ENCODE results near the gene CECR2. TPM values are rescaled to one million over a fixed set of nuclear protein-coding genes. Genes with fewer than 3 reads are reported as not detected.

CECR2 gene
- total RNA-seq, 1 experiment from 2014 or later: not detected

DNA sequence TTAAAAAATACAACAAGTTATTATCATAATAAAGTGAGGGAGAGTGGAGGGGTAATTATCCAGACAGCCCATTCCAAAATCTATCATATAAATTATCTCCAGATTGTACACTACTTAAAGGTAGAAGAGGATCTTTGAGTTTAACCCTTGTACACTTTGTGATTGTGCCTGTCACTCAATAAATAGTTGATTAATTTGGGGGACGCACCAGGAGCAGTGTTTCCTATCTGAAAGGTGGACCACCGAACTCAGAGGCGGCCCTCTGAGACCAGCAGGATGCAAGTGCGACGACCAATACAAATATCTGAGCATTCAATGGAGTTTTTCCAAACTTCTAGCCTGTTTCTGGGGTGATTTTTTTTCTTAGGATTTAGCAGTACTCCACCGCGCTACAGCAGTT, 1.1 kb upstream of the CECR2 start:
- no peak for DNase-seq (ENCODE audit: low spot score)

DNA sequence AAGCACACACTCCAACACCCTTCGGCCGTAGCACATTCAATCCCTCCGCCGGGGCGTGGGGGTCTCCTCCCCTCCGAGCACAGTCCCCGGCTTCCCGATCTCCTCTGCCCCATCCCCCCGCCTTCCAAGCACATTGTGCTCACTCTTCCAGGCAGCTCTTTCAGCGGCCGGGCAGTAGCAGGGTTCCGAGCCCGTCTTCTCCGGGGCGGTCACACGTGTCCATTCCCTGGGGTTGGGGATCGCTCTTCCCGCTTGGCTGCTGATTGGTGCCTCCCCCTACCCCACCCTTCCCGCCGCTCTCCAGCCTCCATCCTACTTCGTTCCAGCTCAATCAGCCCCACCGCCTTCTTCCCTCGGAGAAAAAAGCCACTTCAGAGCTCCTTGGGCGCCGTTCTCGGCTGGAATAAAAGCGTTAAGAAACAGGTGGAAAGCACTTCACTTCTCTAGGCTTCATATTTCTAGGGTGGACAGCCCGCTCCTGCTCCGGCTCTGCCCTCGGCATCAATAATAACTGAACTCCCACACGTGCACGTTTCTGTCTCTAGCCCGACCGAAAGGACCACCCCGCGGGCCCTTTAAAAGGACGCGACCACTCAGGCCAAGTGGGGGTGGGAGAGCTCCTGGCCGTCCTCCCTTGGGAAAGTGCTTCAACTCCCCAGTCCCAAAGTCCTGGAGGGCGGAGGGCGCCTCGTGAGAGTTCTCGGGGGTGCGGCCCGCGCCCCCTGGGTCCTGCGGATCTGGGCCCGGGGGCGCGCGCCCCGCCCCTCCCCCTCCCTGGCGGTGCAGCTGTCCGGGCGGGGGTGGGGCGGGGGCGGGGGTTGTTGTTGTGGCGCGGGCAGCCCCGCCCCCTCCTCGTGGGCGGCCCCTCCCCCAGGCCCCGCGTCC, 464 bp upstream of the CECR2 start:
- no peak for DNase-seq (ENCODE audit: low spot score)

DNA sequence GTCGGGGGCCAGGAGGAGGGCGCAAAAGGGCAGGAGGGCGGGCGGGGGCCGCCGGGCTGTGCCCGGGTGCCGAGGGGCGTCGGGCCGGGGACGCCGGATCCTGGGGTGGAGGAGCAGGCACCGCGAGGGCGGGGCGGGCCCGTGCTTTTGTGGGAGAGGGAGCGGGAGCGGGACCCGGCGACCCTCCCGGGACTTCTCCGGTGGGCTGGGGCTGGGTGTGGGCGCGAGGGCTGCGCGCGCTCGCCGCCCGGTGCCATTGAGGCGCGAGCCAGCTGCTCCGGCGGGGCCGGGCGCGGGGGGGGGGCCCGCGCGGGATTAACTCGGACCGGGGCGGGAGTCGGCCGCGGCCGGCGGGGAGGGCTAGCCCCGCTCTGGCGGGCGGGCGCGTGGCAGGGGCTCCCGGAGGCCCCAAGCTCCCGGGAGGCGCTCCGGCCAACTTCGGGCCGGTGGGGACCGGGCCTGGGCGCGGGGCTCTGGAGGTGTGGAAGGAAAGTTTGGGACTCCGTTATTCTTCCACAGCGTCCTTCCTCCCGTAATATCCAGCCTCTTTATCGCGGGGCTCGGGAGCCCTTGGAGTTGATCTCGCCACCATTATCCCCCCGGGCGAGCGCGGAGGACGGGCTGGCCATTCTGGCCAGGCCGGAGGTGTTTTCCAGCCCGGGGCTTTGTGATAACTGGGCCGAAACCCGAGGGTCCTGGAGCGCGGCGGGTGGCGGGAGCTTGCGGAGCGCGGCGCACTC, 936 bp downstream of the CECR2 start:
- DNase-seq (ENCODE audit: low spot score): no peak

DNA sequence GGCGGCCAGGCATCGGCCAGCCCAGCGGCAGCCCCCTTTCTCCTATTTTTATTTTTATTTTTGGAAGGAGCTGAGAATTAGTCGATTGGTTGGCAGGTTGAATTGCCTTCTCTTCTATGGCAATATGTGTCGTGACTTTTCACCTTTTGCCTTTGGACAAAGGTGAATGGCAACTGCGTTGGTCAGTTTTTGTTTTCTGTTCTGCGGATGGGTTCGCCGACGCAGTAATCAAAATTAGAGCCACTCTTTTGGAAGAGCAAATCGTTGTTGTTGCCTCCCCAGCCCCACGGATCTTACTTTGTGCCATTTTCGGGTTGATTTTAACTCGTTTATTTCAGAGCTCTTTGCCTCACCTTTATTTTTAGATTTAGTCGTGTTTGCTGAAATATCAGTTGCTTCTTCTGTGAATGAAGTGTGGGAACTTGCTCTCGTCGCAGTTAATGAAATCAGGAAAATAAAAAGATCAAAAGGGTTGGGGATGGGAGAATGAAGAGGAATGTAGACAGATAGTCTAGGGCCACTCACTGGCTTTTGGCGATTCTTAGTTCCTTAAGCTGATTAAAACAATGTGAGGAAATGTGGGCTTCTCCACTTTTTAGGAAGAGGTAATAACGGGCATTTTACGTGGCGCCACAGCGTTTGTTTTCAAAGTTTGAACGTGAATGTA, 1.6 kb downstream of the CECR2 start:
- no peak for DNase-seq (ENCODE audit: low spot score)

DNA sequence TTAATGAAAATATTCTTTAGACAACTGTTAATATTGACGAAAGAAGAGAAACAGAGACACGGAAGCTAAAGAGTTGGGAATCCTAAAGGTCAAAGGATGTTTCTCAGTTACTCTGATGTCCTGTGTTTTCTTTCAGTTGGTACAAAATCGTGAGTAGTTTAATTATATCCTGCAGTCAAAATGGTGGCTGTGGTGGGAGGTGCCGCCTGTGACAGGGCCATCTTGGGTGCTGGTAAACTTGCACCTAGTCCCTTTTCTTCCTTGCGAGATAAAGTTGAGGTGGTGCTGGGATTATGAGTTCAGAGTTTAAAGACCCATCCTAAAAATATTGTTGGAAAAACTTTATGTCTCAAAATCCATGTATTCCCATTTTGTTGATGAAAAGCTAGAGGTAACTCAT, 2.2 kb downstream of the CECR2 start:
- no peak for DNase-seq (ENCODE audit: low spot score)

DNA sequence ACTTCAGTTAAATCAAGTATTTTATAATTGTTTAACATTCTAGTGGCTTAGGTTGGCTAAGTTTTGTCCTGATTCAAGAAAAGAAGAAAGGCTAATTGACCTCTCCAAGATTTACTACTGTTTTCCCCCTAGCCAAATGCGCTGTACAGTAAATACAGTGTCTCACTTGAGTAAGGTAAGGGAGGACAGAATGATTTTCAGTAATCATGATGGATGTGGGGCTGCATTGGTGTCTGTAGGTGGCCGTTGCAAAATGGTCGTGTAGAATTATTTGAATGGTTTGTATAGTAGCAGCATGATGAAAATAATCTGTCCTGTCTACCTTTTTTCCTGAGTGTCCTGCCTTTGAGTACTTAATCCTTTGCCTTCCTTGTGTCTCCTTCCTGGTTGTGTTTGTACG, 4.6 kb downstream of the CECR2 start:
- DNase-seq (ENCODE audit: low spot score): no peak

DNA sequence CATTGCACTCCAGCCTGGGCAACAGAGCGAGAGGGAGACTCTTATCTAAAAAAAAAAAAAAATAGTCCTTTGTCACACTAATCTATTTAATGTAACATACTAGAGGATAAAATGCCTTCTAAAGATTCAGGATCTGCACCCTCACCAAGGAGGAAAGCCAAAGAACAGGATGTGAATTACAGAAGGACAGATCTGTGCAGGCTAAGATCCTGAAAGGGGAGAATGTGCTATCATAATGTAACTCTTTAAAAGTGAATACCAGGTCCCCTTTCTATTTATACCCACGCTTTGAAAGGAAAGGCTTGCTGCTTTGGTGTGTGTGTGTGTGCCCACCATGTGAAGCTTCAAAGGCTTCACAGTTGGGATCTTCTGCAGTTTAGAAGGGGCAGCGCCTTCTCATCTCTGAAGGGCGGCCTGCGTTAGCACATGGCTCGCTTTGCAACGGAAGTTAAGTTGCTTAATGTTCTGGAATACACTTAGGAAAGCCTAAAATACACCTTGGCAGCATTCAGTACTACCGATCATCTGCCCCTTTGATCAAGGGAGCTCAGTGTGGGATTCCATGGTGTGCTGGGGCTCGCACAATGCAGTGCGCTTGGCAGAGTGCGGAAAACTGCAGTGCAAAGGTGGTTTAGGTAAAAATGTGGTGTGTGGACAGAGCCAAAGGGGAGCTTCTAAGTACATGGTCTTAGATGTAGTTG, 6.8 kb downstream of the CECR2 start:
- no peak for DNase-seq (ENCODE audit: low spot score)

DNA sequence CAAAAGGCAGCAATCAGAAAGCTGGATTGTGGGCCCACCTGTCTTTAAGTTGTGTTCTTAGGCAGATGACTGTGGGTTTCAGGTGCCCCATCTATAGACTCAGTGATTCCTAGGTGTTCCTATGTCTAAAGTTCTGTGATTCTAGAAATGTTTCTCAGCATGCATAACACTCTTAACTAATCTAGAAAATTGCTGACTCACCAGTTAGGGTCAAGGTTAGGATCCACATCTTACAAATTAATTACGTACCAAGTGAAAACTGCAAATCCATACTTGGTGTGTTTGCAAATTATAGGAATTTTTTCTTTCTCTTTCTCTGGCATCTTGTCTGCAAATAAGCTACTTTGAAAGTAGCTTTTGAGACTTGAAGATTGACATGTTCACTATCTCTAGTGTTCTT, 7.7 kb downstream of the CECR2 start:
- no peak for DNase-seq (ENCODE audit: low spot score)

DNA sequence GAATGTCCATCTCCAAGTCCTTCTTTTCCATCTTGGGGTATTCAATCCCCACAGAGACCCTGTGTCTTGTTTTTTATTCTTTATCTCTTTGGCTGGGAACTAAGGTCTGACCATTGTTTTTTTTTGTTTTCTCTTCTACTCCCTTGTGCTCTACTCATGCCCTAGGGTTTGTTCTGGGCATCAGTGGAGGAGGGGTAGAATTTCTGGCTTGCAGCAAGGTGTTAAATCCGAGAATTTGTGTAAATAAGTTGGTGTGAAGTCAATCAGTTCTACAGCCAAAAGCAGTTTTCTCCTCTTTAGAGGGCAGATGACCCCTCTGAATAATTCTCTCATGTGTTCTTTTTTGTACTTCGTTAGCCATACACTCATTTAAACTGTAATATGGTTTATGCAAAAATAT, 10.7 kb downstream of the CECR2 start:
- DNase-seq (ENCODE audit: low spot score): no peak

DNA sequence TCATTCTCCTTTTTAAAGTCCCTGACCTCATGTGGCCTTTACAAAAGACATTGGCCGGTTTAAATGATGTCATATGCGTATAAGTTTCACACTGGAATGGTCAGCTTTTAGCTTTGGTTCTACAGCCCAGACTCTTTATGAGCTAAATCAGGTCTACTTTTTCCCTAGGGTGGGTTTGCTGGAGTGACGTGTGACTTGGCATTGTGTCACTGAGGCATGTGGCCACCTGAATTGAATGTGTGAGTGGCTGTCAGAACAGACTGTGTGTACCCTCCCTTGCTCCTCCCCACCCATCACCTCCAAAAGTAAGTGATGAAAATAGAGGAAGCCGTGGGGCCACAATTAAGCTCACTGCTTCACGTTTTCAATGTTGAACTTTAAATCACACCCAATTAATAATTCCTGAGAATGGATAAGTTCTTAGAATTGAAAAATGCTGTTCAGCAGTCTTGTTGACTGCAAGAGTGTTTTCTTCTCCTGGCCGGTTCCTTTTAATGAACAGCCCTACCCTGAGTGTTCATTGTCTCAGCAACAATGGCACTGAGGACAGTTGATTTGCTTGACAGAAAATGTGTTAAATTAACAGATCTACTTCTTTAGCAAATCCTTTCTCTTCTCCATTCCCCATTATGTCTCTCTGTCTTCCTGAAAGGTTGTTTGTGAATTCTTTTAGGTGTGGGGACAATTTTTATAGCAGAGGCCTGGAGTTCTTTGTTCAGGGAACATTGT, 11.3 kb downstream of the CECR2 start:
- no peak for DNase-seq (ENCODE audit: low spot score)

DNA sequence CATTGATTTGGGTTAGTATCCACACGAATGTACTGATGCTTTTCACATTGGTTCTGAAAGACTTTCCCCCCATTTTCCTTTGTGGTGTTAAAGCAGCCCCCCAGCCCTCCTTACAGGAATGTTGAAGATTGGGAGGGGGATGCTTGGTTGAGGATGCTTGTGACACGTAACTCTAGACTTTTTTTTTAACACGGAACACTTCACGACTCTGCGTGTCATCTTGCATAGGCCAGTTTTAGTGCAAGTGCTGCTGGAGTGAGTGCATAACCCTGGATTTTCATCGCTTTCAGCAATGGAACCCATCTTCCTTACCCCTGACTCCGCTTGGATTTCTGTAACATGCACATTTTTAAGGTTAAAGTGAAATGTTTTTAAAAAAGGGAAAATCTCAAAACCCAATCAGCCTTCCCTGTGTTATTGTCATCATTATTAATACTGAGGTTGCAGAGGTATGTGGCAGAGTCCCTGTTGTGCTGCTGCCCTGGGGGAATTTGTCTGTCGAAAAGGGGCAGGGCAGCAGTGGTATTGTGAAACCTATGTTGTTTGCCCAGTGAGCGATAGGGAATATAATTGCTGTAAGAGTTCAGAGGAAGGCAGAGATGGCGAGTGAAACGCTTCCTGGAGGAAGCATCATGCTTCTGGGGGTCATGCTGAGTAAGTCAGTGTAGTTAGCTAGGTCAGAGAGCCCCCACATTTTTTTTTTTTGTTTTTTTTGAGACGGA, 12.1 kb downstream of the CECR2 start:
- DNase-seq (ENCODE audit: low spot score): no peak

DNA sequence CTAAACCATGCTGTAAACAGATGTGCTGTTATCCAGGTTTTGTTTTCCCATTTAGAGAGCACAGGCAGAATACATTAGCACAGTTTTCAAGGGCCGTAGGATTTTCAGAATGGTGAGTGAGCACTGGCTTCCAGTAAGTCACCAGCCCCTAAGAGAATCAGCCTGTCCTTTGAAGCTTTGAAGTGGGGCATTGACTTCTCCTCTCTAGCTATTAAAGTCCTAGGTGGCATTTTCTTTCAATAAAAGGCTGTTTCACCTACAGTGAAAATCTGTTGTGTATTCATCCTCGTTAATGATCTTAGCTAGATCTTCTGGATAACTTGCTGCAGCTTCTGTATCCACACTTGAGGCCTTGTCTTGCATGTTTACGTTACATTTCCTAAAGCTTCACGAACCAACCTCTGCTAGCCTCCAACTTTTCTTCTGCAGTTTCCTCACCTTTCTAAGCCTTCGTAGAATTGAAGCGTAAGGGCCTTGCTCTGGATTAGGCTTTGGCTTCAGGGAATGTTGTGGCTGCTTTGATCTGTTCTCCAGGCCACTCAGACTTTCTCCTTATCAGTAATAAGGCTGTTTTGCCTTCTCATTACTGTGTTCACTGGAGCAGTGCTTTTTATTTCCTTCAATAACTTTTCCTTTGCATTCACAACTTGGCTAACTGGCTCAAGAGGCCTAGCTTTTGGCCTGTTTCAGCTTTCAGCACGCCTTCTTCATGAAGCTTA, 15.5 kb downstream of the CECR2 start:
- DNase-seq (ENCODE audit: low spot score): no peak

DNA sequence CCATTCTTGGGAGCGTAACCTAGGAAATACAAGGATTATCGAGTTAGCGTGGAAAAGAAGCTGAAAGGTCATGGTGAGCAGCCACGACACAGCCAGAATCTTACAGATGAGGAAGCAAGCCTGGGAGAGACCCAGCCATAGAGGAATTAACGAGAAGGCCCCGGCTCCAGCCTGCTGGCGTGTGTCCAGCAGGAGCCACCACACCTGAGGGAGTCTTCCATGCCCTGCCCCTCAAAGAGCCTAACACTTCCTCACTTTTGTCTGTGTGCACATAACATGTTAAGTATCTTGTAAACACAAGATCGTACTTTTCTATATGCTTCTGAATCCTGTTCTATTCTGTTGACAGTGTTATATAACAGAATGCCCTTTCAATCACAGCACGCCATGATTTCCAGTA, 18.1 kb downstream of the CECR2 start:
- DNase-seq (ENCODE audit: low spot score): no peak

DNA sequence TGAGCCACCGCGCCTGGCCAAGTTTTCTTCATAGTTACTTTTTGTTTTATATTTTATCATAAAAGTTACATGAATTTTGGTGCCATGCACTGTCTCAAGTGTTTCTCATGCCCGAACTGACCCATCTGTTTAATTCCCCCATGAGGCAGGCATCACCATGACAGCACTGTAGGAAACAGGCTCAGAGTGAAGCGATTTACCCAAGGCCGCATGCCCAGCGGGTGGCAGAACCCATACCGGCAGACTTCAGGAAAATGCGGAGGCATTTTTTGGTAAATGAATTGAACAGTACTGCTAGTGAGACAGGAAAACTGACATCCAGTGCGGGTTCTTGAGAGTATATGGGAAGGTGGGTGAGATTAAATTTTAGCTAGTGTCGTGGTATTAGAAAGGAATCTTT, 19.0 kb downstream of the CECR2 start:
- no peak for DNase-seq (ENCODE audit: low spot score)

DNA sequence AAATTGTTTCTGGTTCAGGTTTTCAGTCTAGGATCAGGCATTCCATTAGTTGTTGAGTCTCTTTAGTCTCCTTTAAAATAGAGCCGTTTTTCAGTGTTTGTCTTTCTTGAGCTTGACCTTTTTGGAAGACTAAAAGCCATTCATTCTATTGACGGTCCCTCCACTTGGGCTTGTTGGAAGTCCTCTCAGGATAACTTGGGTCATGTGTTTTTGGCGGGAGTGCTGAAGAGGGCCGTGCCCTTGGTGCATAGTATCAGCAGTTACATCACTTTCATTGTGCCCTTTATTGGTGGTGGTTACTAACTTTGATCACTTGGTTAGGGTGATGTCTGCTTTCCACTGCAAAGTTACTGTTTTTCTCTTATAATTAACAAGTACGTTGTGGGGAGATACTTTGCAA, 20.8 kb downstream of the CECR2 start:
- DNase-seq (ENCODE audit: low spot score): no peak

DNA sequence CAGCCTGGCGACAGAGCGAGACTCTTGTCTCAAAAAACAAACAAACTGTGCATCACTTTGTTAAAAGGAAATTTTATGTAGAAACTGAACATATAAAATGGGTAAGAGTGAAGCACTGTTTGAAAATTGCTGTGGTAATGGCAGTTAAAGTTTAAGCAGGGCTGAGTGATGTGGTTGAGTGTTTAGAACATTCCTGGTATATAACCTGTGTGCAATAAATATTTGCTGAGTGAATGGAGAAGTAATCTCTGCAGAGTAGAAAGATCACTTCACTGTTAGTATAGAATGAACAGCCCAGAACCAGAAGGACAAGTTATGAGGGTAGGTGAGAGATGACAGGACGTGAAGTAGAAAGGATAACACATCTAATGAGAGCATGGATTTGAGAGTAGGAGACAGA, 27.3 kb downstream of the CECR2 start:
- no peak for DNase-seq (ENCODE audit: low spot score)

DNA sequence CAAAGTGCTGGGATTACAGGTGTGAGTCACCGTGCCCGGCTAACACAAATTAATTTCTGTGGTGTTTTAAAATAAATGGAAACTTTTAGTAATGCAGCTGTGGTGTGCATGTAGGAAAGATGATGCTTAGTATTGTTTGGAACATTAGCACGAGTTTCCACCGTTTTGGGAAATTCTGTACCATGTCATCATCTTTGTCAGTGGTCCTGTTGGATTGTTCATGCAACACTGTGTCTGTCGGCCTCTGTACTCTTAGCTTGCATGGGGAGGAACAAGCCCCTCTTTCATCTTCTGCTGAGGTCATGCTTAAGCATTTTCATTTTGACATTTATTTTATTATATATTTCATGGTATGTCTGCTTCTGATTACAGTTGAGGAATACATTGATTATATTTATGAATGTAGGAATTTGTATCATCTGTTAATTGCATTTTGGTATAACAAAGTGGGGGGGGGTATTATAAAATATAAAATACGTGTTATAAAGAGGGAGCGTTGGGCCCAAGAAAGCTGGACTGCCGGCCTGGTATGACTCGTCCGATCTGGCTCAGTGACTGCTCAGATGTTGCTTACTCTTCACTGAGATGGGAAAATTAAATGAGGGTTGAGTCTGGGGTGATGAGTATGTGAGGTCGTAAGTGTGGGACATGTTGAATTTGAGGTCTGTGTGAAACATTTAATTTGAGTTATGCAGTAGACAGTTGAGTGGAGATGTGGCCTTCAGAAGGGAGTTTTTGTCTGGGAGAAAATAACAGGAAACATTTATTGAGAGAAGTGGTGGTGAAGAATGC, 28.7 kb downstream of the CECR2 start:
- DNase-seq (ENCODE audit: low spot score): no peak

DNA sequence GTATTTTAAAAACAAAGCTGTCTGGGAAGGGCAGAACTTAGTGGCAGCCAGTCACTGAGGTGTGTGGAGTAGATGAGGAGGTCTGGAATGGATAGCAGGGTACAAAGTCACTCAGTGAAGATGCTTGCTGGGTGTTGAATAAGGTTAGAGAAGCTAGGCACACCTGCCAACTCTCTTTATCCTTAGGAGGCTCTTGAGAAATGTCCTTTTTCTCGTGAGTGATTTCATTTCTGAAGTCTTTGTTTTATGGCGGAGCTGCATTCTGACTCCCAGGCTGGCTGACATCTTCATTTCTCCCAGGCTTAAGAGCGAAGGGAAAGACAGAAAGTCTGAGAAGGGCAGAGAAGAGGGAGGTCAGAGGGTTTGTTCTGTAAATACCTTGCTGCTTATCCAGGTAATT, 31.0 kb downstream of the CECR2 start:
- no peak for DNase-seq (ENCODE audit: low spot score)

DNA sequence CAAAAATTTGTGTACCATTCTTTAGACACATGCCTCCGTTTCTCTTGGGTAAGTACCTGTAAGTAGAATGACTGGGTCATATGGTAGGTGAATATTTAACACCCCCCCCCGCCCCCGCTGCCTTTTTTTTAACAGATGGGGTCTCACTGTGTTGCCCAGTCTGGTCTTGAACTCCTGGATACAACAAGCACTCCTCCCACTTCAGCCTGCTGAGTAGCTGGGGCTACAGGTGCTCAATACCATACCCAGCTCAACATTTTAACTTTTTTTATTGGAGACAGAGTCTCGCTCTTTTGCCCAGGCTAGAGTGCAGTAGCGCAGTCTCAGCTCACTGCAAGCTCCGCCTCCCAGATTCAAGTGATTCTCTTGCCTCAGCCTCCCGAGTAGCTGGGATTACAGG, 32.5 kb downstream of the CECR2 start:
- no peak for DNase-seq (ENCODE audit: low spot score)
